HepG2 (cell line): ENCODE data around the gene EPS8L3. TPM values are rescaled to one million over a fixed set of nuclear protein-coding genes. Genes with fewer than 3 reads are reported as not detected.

Experiments used
- ARID4A ChIP-seq: sonication (generic); formaldehyde crosslinking; IDR thresholded peaks from 2 replicates; pipeline ENCODE4 v1.5.0; 2020; ENCODE audit warnings: mild to moderate bottlenecking, missing genetic modification reagents, borderline replicate concordance
- ASH2L ChIP-seq: fragments of 300-600, 200-600 bp; sonication (generic); IDR thresholded peaks from 2 replicates; pipeline ENCODE4 v1.7.0; 2017; ENCODE audit warnings: low read depth, mild to moderate bottlenecking, moderate library complexity, mixed read lengths, low read length; ENCODE audit not compliant: insufficient read length
- ATF7 ChIP-seq, 2 experiments: fragments of 450-650 bp in 1 of 2; sonication (generic) in 1 of 2; formaldehyde crosslinking in 1 of 2; IDR thresholded peaks; 2 replicates each; pipeline versions ENCODE4 v1.4.0 to v1.6.1; 2016 to 2020; ENCODE audit warnings: antibody characterized with exemption in 1 of 2, mild to moderate bottlenecking in 1 of 2, missing genetic modification reagents in 1 of 2
- EZH2 ChIP-seq: conservative IDR thresholded peaks from 2 replicates; pipeline ENCODE4 v1.6.1; 2012; ENCODE audit warnings: mild to moderate bottlenecking, low read depth, low read length, moderate library complexity
- HMGA1 ChIP-seq: sonication (generic); formaldehyde crosslinking; conservative IDR thresholded peaks from 2 replicates; pipeline ENCODE4 v1.4.0; 2020; ENCODE audit warnings: missing genetic modification reagents
- HMGXB4 ChIP-seq, 2 experiments: sonication (generic) in 1 of 2; formaldehyde crosslinking in 1 of 2; IDR thresholded peaks; 2 replicates each; pipeline versions ENCODE4 v1.4.0 to v1.6.1; 2018 to 2020; ENCODE audit warnings: missing genetic modification reagents in 2 of 2, borderline replicate concordance in 1 of 2, low read depth in 1 of 2, mild to moderate bottlenecking in 1 of 2, missing biosample characterization in 1 of 2
- HNRNPH1 ChIP-seq: fragments of 200-400 bp; formaldehyde crosslinking; optimal IDR thresholded peaks from 2 replicates; pipeline ENCODE3; 2017; ENCODE audit warnings: mild to moderate bottlenecking, low read depth, low read length
- KDM4B ChIP-seq: sonication (generic); formaldehyde crosslinking; IDR thresholded peaks from 2 replicates; pipeline ENCODE4 v1.4.0; 2020; ENCODE audit warnings: missing genetic modification reagents
- MXD1 ChIP-seq: sonication (generic); formaldehyde crosslinking; IDR thresholded peaks from 2 replicates; pipeline ENCODE4 v1.4.0; 2020; ENCODE audit warnings: mild to moderate bottlenecking, missing genetic modification reagents
- THAP7 ChIP-seq: sonication (generic); formaldehyde crosslinking; IDR thresholded peaks from 2 replicates; pipeline ENCODE4 v1.8.1; 2023; ENCODE audit warnings: mild to moderate bottlenecking, missing genetic modification reagents
- ZBTB44 ChIP-seq: sonication (generic); formaldehyde crosslinking; IDR thresholded peaks from 2 replicates; pipeline ENCODE4 v1.4.0; 2020; ENCODE audit warnings: missing genetic modification reagents
- ZNF337 ChIP-seq: sonication (generic); formaldehyde crosslinking; IDR thresholded peaks from 2 replicates; pipeline ENCODE4 v1.5.1; 2020; ENCODE audit warnings: missing genetic modification reagents, low read depth, mild to moderate bottlenecking, borderline replicate concordance
- ZNF367 ChIP-seq: sonication (generic); formaldehyde crosslinking; IDR thresholded peaks from 2 replicates; pipeline ENCODE4 v1.4.0; 2020; ENCODE audit warnings: missing genetic modification reagents, borderline replicate concordance
- ZNF547 ChIP-seq: sonication (generic); formaldehyde crosslinking; IDR thresholded peaks from 2 replicates; pipeline ENCODE4 v1.5.1; 2020; ENCODE audit warnings: mild to moderate bottlenecking, missing genetic modification reagents
- ZNF557 ChIP-seq: sonication (generic); formaldehyde crosslinking; IDR thresholded peaks from 2 replicates; pipeline ENCODE4 v1.4.0; 2020; ENCODE audit warnings: missing genetic modification reagents
- ZNF770 ChIP-seq: sonication (generic); formaldehyde crosslinking; IDR thresholded peaks from 2 replicates; pipeline ENCODE4 v1.5.0; 2020; ENCODE audit warnings: mild to moderate bottlenecking, missing genetic modification reagents
- polyA plus RNA-seq, 8 experiments: library from polyadenylated mRNA; depleted of rRNA in 3 of 8; stranded (reverse) in 7 of 8; unstranded in 1 of 8; fragments of >200 nt; fragmentation: Illumina TruSeq in 4 of 8; extraction: Trizol in 4 of 8; gene quantifications; 2 replicates each; pipeline versions ENCODE4 v1.2.1 to v1.2.3, GENCODE V29; 2011 to 2016; ENCODE audit warnings: low read depth in 4 of 8, missing spikeins in 1 of 8, mixed read lengths in 1 of 8; ENCODE audit not compliant: insufficient read depth in 1 of 8
- total RNA-seq, 5 experiments: library from RNA; depleted of rRNA; stranded (reverse); fragments of >200 nt; fragmentation: Illumina TruSeq; extraction: Trizol; gene quantifications; 2 replicates each; pipeline ENCODE4 v1.2.3, GENCODE V29; 2016; ENCODE audit warnings: low read depth in 1 of 5

The EPS8L3 gene
- total and polyA plus RNA-seq, 2 of the 13 experiments (the other 11 are each of a cell fraction or from before 2014, with no cell fraction given) = 18.2 to 106 TPM

- TF ChIP-seq HMGXB4 (CRISPR knock-in tag; IDR thresholded peaks at IDR 0.05; ENCODE audit: borderline replicate concordance in 1 of 2, low read depth in 1 of 2) (peak; percentile 78 to 87; a peak in 3 of 4 replicates), ARID4A (CRISPR knock-in tag) (peak; percentile 24; the same call in 1 of the 2 replicates), THAP7 (CRISPR knock-in tag) (0 out of 2 replicates have a peak, but pooled peaks have one; percentile 24), ZNF547 (CRISPR knock-in tag) (no peak), ZNF337 (no peak), ATF7 (IDR thresholded peaks at IDR 0.05) (no peak), ATF7 (CRISPR knock-in tag; IDR thresholded peaks at IDR 0.05) (no peak), EZH2 (no peak), HMGA1 (CRISPR knock-in tag) (no peak), KDM4B (peak; percentile 81; the same call in 1 of the 2 replicates), ZBTB44 (CRISPR knock-in tag) (no peak), MXD1 (0 out of 2 replicates have a peak, but pooled peaks have one; percentile 15), ZNF367 (CRISPR knock-in tag) (no peak), ZNF557 (no peak), ASH2L (no peak), ZNF770 (CRISPR knock-in tag) (no peak), HNRNPH1 (no peak)
These were observed 9.6 kb upstream of the EPS8L3 start (continued) for GRCh38 chr1:109773203-109773899.
